ENCODE measurements around the gene TP63. TPM values are rescaled to one million over a fixed set of nuclear protein-coding genes. Genes with fewer than 3 reads are reported as not detected.

TP63 gene
- total RNA-seq, 1 donor from 2014 or later = not detected

DNA sequence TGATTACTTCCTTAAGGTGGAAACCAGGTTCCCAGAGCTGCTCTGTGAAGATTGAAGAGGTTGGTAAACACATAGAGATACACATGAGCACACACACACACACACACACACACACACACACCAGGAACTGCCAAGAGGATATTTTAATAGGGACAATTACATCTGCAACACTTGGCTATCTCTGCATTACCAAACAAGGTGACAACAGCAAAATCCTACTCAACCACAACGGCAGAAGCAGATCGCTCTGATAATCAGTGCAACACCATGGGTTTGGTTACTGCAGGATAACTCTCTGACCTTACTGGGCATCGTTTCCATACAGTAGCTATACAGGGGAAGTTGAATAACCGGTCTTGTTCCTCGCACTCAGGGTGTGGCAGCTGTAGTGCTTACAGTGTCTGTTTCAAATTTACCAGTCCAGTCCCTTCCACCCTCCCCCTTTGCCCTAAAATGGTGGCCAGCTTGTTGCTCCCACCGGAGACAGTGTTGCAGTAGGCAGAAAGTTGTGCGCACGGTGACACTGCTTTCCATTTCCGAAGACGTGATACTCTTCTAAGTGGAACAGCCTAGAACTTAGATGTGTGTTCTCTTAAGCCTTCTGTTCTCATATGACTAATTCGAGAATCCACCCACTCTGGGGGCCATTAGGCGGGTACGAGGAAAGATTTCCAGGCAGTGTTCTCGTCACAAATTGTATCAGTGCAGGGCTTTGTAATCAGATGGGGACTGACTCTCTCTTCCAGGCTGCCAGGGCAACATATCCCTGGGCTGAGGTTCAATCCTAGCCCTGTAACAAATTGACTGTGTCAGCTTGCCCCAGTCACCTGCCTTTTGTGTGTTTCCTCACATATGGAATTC, 313.3 kb downstream of the TP63 start:
- TF ChIP-seq, protein P1, sequence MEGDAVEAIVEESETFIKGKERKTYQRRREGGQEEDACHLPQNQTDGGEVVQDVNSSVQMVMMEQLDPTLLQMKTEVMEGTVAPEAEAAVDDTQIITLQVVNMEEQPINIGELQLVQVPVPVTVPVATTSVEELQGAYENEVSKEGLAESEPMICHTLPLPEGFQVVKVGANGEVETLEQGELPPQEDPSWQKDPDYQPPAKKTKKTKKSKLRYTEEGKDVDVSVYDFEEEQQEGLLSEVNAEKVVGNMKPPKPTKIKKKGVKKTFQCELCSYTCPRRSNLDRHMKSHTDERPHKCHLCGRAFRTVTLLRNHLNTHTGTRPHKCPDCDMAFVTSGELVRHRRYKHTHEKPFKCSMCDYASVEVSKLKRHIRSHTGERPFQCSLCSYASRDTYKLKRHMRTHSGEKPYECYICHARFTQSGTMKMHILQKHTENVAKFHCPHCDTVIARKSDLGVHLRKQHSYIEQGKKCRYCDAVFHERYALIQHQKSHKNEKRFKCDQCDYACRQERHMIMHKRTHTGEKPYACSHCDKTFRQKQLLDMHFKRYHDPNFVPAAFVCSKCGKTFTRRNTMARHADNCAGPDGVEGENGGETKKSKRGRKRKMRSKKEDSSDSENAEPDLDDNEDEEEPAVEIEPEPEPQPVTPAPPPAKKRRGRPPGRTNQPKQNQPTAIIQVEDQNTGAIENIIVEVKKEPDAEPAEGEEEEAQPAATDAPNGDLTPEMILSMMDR (conservative IDR thresholded peaks at IDR 0.05; ENCODE audit: low read depth, low read length) = no peak
- DNase-seq (ENCODE audit: low read depth) = no peak
- H3K4me3 ChIP-seq (ENCODE audit: low read depth, low read length) = no peak overlapping the region

DNA sequence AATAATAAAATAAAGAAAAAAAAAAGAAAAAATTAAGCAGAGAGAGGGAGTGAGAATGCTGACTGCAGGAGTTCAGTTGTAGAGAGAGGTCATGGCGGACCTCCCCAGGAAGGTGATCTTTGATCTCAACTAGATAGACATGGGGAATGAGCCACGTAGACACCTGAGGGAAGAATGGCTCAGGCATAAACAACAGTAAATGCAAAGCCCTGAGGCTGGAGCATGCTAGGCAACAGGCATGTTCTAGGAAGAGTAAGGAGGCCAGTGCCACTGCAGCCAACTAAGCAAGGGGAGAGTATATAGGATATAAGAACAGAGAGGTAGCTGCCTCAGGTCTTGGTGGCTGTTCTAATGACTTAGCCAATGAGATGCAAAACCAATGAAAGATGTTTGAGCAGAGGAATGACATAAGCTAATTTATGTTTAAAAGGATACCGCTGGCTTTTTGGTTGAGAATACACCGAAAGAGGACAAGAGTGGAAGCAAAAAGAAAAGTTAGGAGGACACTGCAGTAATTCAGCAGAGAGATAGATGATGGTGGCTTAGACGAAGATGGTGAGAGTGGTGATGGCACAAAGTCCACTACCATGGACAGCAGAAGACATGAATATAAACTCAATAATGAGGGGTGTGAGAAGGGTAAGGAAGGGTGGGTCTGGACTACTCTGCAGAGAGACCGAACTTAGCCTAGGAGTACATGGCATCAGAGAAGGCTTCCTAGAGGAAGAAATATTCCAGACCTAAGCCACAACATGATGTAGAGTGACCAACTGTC, 314.9 kb downstream of the TP63 start:
- TF ChIP-seq, protein P1 (conservative IDR thresholded peaks at IDR 0.05; ENCODE audit: low read depth, low read length) = no peak
- H3K4me3 ChIP-seq (ENCODE audit: low read depth, low read length) = no peak overlapping the region
- no peak for DNase-seq (ENCODE audit: low read depth)
